ENCODE results near the gene HTR3B. TPM values are rescaled to one million over a fixed set of nuclear protein-coding genes. Genes with fewer than 3 reads are reported as not detected.

The HTR3B gene
- total RNA-seq, 1 donor from 2014 or later, result not detected

DNA sequence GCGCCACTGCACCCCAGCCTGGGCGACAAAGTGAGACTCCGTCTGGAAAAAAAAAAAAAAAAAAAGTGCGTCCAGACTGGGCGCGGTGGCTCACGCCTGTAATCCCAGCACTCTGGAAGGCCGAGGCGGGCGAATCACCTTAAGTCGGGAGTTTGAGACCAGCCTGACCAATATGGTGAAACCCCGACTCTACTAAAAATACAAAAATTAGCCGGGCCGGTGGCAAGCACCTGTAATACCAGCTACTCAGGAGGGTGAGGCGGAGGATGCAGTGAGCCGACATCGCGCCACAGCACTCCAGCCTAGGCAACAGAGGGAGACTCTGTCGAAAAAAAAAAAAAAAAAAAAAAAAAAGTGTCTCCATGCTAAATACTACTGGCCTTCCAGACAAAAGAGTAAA, 30.5 kb upstream of the HTR3B start:
- Mint-ChIP-seq H3K27ac (no peak overlapping the region), H3K27me3 (ENCODE audit: insufficient read depth, low read depth) (peaks cover 4% of the 10 kb centered on the region), H3K9me3 (peaks cover 8% of the 10 kb centered on the region), H3K36me3 (peaks cover 11% of the 10 kb centered on the region), H3K4me3 (peak overlapping the region; percentile 95), H3K4me1 (peaks cover 53% of the 10 kb centered on the region)
- no peak overlapping the region for H3K9ac ChIP-seq
- peak overlapping the region; percentile 85 for H3K4me2 ChIP-seq
- H3F3A ChIP-seq (ENCODE audit: low read depth), result peaks cover 29% of the 10 kb centered on the region
- peaks cover 11% of the 10 kb centered on the region for H4K20me1 ChIP-seq (ENCODE audit: low read depth)
- peak overlapping the region; percentile 56 for H3K4me3 ChIP-seq
- no peaks in the 10 kb centered on the region for H3K9me3 ChIP-seq (ENCODE audit: low read depth)
- peaks cover 39% of the 10 kb centered on the region for H3K79me2 ChIP-seq (ENCODE audit: low read depth)
- peaks cover 24% of the 10 kb centered on the region for H3K27me3 ChIP-seq
- H3K4me1 ChIP-seq, result peaks cover 44% of the 10 kb centered on the region
- TF ChIP-seq, protein P1, sequence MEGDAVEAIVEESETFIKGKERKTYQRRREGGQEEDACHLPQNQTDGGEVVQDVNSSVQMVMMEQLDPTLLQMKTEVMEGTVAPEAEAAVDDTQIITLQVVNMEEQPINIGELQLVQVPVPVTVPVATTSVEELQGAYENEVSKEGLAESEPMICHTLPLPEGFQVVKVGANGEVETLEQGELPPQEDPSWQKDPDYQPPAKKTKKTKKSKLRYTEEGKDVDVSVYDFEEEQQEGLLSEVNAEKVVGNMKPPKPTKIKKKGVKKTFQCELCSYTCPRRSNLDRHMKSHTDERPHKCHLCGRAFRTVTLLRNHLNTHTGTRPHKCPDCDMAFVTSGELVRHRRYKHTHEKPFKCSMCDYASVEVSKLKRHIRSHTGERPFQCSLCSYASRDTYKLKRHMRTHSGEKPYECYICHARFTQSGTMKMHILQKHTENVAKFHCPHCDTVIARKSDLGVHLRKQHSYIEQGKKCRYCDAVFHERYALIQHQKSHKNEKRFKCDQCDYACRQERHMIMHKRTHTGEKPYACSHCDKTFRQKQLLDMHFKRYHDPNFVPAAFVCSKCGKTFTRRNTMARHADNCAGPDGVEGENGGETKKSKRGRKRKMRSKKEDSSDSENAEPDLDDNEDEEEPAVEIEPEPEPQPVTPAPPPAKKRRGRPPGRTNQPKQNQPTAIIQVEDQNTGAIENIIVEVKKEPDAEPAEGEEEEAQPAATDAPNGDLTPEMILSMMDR (IDR thresholded peaks at IDR 0.05), result no peak
- no peak for TF ChIP-seq EZH2phosphoT487 (IDR thresholded peaks at IDR 0.05)
- no peak for TF ChIP-seq EZH2 (IDR thresholded peaks at IDR 0.05)
- H2AFZ ChIP-seq (replicated peaks), result no peak overlapping the region
- H3K36me3 ChIP-seq, result no peaks in the 10 kb centered on the region
- DNase-seq (ENCODE audit: low spot score), result no peak
- no peak overlapping the region for H3K27ac ChIP-seq

DNA sequence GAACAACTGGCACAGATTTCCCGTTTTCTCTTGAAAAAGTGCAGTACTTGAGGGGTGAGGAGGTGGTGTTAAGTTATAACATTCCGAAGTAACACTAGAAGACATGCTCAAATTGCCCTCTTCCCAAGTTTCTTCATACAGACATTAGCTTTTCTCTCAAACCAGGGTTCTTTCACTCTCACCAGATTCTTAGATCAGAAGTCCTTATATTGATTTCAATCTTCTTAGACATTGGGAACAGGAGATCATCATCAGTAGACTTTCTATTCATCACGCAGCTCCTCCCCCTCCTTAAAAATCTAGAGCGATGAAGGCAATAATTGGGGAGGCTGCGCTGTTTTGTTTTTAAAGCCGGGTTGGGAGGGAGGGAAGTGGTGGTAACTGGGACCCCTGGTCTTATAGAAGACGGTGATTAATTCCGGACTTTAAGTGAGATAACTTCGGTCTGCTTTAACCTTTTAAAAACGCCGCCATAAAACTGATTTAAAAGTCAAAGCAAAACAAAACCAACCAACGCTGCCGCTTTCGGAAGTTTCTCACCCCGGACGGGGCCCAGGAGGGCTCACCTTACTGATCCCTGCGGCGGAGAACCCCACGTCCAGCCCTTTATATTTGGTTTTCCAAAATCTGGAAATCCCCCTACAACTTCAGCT, 29.9 kb upstream of the HTR3B start:
- TF ChIP-seq EZH2 (IDR thresholded peaks at IDR 0.05) (no peak), EZH2phosphoT487 (IDR thresholded peaks at IDR 0.05) (peak; percentile 27)
- Mint-ChIP-seq H3K36me3 (peaks cover 8% of the 10 kb centered on the region), H3K27me3 (ENCODE audit: insufficient read depth, low read depth) (peaks cover 4% of the 10 kb centered on the region), H3K4me3 (peak overlapping the region; percentile 95), H3K27ac (peak overlapping the region; percentile 53), H3K4me1 (peaks cover 53% of the 10 kb centered on the region), H3K9me3 (peaks cover 9% of the 10 kb centered on the region)
- Histone ChIP-seq H3F3A (ENCODE audit: low read depth) (peaks cover 29% of the 10 kb centered on the region), H3K36me3 (no peaks in the 10 kb centered on the region), H3K9ac (no peak overlapping the region), H2AFZ (replicated peaks) (peak overlapping the region; percentile 80), H3K27me3 (peaks cover 24% of the 10 kb centered on the region), H3K27ac (no peak overlapping the region), H3K4me2 (peak overlapping the region; percentile 85), H3K4me3 (peak overlapping the region; percentile 56), H3K9me3 (ENCODE audit: low read depth) (no peaks in the 10 kb centered on the region), H3K4me1 (peaks cover 44% of the 10 kb centered on the region), H4K20me1 (ENCODE audit: low read depth) (peaks cover 11% of the 10 kb centered on the region), H3K79me2 (ENCODE audit: low read depth) (peaks cover 33% of the 10 kb centered on the region)
- peak; percentile 39 for DNase-seq (ENCODE audit: low spot score)

DNA sequence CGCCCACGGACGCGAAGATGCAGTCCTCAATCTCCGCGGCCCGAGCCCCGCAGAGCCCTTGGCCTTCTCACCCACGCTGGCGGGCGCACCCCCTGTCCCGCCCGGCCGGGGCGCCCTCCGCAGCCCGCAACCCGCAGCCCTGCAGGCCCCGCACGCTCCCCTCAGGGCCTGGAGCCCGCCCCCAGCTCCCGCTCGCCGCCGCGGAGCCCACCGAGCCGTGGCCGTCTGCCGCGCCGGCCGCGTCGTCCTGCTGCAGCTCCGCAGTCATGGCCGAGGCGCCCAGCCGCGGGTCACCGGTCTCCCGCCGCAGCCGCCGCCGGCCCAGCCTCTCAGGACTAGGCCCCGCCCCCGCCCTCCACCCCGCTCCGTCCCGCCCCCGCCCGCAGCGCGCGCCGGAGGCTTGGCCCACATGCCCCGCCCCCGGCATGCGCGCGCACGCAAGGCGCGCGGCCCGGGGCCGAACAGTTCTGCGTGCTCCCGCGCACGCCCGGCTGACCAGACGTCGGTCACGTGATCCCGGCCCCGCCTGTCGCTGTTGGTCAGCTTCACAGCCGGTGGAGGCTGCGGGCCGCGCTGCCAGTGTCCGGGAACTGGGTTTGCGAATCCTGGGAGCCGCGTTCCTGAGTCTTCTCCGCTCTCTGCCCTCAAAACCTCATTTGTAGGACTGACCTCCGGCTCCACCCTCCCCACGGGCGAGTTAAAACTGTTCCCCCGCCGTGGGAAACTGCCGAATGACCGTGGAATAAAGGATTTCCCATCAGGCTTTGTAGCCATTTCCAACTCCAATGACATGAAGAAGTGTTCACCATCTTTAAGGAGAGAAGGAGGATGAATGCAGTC, 29.1 kb upstream of the HTR3B start, which contains the start of gene USP28:
TSS of gene USP28 (minus strand) at position 339 of the 840 bp plus-strand sequence. CDS start at position 268, 71 bp downstream.
- Histone ChIP-seq H2AFZ (replicated peaks) (peak within 1 kb of the TSS; percentile 97), H3F3A (ENCODE audit: low read depth) (peaks cover 29% of the 10 kb centered on the region), H3K9me3 (ENCODE audit: low read depth) (no peaks in the 10 kb centered on the region), H3K27ac (peak within 1 kb of the TSS; percentile 64), H3K27me3 (peaks cover 24% of the 10 kb centered on the region), H3K4me1 (peaks cover 44% of the 10 kb centered on the region), H4K20me1 (ENCODE audit: low read depth) (peaks cover 11% of the 10 kb centered on the region), H3K4me3 (peak within 1 kb of the TSS; percentile 59), H3K79me2 (ENCODE audit: low read depth) (peaks cover 26% of the 10 kb centered on the region), H3K36me3 (no peaks in the 10 kb centered on the region), H3K9ac (no peak within 1 kb of the TSS), H3K4me2 (peak within 1 kb of the TSS; percentile 93)
- Mint-ChIP-seq H3K27me3 (ENCODE audit: insufficient read depth, low read depth) (peaks cover 4% of the 10 kb centered on the region), H3K27ac (peak within 1 kb of the TSS; percentile 100), H3K4me1 (peaks cover 53% of the 10 kb centered on the region), H3K4me3 (peak within 1 kb of the TSS; percentile 98), H3K9me3 (peaks cover 11% of the 10 kb centered on the region), H3K36me3 (peaks cover 8% of the 10 kb centered on the region)
- peak; percentile 99 for DNase-seq (ENCODE audit: low spot score)
- TF ChIP-seq, protein P1 (IDR thresholded peaks at IDR 0.05), result no peak
- peak; percentile 4 for TF ChIP-seq EZH2phosphoT487 (IDR thresholded peaks at IDR 0.05)

All from neural progenitor cell (in vitro differentiated cells).